ENCODE data around the gene MAPK9.

The MAPK9 gene

GRCh38 chr5:180296771-180297170 lies 4.9 kb upstream of the MAPK9 start:
- no peak overlapping the region for H3K4me3 ChIP-seq (ENCODE audit: control insufficient read depth, low read depth, low read length)
- DNase-seq (ENCODE audit: low read depth), result no peak
- TF ChIP-seq CTCF (IDR thresholded peaks at IDR 0.05; ENCODE audit: control insufficient read depth, insufficient read depth, low read depth, low read length, missing control alignments), result no peak

GRCh38 chr5:180294913-180295555 lies 3.2 kb upstream of the MAPK9 start:
- no peak for DNase-seq (ENCODE audit: low read depth)
- no peak overlapping the region for H3K4me3 ChIP-seq (ENCODE audit: control insufficient read depth, low read depth, low read length)
- no peak for TF ChIP-seq CTCF (IDR thresholded peaks at IDR 0.05; ENCODE audit: control insufficient read depth, insufficient read depth, low read depth, low read length, missing control alignments)

- no peak for DNase-seq (ENCODE audit: low read depth)
- TF ChIP-seq CTCF (IDR thresholded peaks at IDR 0.05; ENCODE audit: control insufficient read depth, insufficient read depth, low read depth, low read length, missing control alignments), result no peak
- no peak overlapping the region for H3K4me3 ChIP-seq (ENCODE audit: control insufficient read depth, low read depth, low read length)
These were observed 2.5 kb upstream of the MAPK9 start for GRCh38 chr5:180294411-180294810.

DNA sequence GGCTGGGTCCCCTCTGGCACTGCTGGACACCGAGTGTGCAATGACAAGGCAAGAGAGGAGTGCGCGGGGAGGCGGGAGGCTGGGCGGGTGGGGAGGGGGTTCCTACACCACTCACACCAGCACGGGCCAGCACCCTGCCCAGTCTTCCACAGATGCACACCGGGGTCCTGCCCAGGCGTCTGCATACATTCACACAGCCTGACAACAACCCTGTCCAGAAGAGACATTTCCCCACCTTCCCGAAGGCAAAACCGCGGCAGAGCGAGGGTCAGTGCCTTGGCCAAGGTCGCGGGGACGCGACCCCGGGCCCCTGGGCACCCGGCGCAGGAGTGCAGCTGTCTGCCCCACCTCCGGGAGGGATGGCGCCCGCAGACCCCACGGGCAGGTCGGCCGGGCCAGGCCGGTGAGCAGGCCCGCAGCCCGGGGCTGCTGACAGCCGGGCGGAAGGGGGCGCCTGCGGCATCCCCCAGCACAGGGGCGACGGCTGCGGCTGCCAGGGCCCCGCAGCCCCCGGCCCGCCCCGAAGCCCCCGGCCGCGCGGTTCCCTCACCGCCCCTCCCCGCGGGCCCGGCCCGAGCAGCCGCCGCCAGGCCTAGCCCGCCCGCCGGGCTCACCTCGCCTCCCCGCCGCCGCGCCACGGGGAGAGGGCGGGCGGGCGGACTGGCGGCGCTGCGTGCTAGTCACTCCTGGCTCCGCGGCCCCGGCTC lies 496 bp downstream of the MAPK9 start:
- peak; percentile 16 for TF ChIP-seq CTCF (IDR thresholded peaks at IDR 0.05; ENCODE audit: control insufficient read depth, insufficient read depth, low read depth, low read length, missing control alignments)
- DNase-seq (ENCODE audit: low read depth), result no peak
- H3K4me3 ChIP-seq (ENCODE audit: control insufficient read depth, low read depth, low read length), result peak overlapping the region; percentile 68

- TF ChIP-seq CTCF (IDR thresholded peaks at IDR 0.05; ENCODE audit: control insufficient read depth, insufficient read depth, low read depth, low read length, missing control alignments), result no peak
- peak overlapping the region; percentile 68 for H3K4me3 ChIP-seq (ENCODE audit: control insufficient read depth, low read depth, low read length)
- no peak for DNase-seq (ENCODE audit: low read depth)
These were observed 1.2 kb downstream of the MAPK9 start for GRCh38 chr5:180290568-180291233.

DNA sequence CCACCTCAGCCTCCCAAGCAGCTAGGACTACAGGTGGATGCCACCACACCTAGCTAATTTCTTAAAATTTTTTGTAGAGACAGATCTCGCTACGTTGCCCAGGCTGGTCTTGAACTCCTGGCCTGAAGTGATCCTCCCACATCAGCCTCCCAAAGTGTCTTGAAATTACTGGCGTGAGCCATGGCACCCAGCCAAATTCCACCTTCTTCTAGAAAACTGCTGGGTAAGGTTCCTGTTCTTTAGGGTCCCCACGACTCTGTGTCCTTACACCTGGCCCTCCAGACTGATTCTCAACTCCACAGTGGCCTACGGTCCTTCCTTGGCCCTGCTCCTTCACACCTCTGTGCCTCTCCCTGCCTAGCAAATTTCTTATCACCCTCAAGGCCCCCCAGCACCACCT lies 1.9 kb downstream of the MAPK9 start:
- TF ChIP-seq CTCF (IDR thresholded peaks at IDR 0.05; ENCODE audit: control insufficient read depth, insufficient read depth, low read depth, low read length, missing control alignments), result no peak
- DNase-seq (ENCODE audit: low read depth), result no peak
- H3K4me3 ChIP-seq (ENCODE audit: control insufficient read depth, low read depth, low read length), result no peak overlapping the region

All from AG09309 (cell line).